Measurements from ENCODE around the gene CBFA2T2.

CBFA2T2 gene

DNA sequence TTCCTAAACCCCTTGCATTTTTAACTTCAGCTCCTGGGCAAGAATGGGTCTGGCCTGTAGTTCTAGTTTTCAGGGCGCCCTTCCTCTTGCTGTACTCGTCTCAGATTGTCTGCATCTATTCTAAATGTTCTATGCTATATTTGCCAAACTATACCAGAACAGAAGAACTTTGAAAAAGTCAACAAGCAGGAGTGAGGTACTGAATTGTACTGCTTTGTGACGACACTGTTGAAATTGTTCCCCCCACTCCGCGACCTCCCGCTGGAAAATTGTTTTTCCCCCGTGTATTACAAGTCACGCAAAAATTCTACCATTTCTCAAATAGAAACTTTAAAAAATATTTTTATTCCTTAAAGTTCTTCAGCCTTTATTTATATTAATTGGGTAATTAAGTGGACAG is 73.9 kb downstream of the CBFA2T2 start:
- no peak for DNase-seq (ENCODE audit: low read depth)
- H3K4me3 ChIP-seq (ENCODE audit: low read length): no peak overlapping the region
- TF ChIP-seq, protein P1, sequence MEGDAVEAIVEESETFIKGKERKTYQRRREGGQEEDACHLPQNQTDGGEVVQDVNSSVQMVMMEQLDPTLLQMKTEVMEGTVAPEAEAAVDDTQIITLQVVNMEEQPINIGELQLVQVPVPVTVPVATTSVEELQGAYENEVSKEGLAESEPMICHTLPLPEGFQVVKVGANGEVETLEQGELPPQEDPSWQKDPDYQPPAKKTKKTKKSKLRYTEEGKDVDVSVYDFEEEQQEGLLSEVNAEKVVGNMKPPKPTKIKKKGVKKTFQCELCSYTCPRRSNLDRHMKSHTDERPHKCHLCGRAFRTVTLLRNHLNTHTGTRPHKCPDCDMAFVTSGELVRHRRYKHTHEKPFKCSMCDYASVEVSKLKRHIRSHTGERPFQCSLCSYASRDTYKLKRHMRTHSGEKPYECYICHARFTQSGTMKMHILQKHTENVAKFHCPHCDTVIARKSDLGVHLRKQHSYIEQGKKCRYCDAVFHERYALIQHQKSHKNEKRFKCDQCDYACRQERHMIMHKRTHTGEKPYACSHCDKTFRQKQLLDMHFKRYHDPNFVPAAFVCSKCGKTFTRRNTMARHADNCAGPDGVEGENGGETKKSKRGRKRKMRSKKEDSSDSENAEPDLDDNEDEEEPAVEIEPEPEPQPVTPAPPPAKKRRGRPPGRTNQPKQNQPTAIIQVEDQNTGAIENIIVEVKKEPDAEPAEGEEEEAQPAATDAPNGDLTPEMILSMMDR (conservative IDR thresholded peaks at IDR 0.05; ENCODE audit: low read length): no peak

- TF ChIP-seq, protein P1 (conservative IDR thresholded peaks at IDR 0.05; ENCODE audit: low read length): no peak
- DNase-seq (ENCODE audit: low read depth): no peak
- no peak overlapping the region for H3K4me3 ChIP-seq (ENCODE audit: low read length)
Measured at GRCh38 chr20:33566781-33567603, 77.1 kb downstream of the CBFA2T2 start.

DNA sequence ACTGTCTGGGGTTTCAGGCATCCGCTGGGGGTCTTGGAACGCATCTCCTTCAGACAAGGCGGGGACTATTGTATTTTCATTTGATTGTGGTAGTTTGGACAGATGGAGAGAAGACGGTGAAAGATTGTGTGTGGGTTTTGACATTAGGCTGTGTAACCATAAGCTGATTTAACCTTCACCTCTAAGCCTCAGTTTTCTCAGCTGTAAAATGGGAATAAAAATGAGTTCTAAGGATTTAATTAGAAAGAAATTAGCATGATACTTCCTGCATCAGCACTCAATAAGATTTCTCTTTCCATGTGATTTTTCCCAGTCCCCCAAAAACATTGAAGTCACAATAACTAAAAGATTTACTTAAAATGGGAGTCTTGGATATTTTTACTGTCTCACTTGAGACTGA is 78.1 kb downstream of the CBFA2T2 start:
- no peak for DNase-seq (ENCODE audit: low read depth)
- TF ChIP-seq, protein P1 (conservative IDR thresholded peaks at IDR 0.05; ENCODE audit: low read length): no peak
- no peak overlapping the region for H3K4me3 ChIP-seq (ENCODE audit: low read length)

DNA sequence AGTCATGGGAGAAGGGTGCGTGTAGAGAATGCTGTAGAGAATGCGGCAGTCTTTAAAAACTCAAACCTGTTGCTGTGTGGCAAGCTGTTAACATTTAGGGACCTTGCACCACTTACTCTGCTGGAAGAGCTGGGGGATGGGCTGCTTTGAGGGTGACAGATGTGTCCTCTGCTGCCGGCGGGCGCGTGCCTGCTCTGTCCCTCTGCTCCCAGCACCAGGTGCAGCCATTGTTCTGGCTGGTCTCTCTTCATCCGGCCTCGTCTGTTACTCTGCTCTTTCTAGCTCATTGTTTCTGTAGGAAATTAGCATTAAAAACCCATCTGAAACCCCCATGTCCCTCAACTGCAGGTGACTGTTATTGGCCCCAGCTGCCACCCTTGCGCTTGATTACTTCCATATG is 78.5 kb downstream of the CBFA2T2 start:
- DNase-seq (ENCODE audit: low read depth): no peak
- H3K4me3 ChIP-seq (ENCODE audit: low read length): no peak overlapping the region
- TF ChIP-seq, protein P1 (conservative IDR thresholded peaks at IDR 0.05; ENCODE audit: low read length): no peak

- DNase-seq (ENCODE audit: low read depth): no peak
- TF ChIP-seq, protein P1 (conservative IDR thresholded peaks at IDR 0.05; ENCODE audit: low read length): no peak
- no peak overlapping the region for H3K4me3 ChIP-seq (ENCODE audit: low read length)
Measured at GRCh38 chr20:33568868-33569801, 79.2 kb downstream of the CBFA2T2 start.

GRCh38 chr20:33569802-33570391 is 80.0 kb downstream of the CBFA2T2 start:
- TF ChIP-seq, protein P1 (conservative IDR thresholded peaks at IDR 0.05; ENCODE audit: low read length): no peak
- DNase-seq (ENCODE audit: low read depth): no peak
- H3K4me3 ChIP-seq (ENCODE audit: low read length): no peak overlapping the region

Measured in AG10803 (cell line).